Left lung (tissue), 10 donors: ENCODE results near the gene ZMYND15. TPM values are rescaled to one million over a fixed set of nuclear protein-coding genes. Genes with fewer than 3 reads are reported as not detected.

ENCODE experiments used
- ATAC-seq: fragments of 200-7000 bp; cut with Tn5 transposase; one replicate; pipeline ENCODE4 v1.9.1; 2020; ENCODE audit warnings: moderate library complexity
- DNase-seq, 4 donors: peaks; one replicate each; pipeline ENCODE4 v3.0.0-alpha.2; 2013 to 2020
- H3K27ac ChIP-seq, 2 donors: fragments of 200-600 bp; sonication (generic) in 1 of 2; one replicate each; pipeline versions ENCODE4 v1.5.0 to v1.8.0; 2020 to 2021
- H3K27me3 ChIP-seq, 2 donors: fragments of 200-600 bp; sonication (generic) in 1 of 2; one replicate each; pipeline versions ENCODE4 v1.5.0 to v1.8.0; 2020 to 2021
- H3K36me3 ChIP-seq, 2 donors: fragments of 200-600 bp; sonication (generic) in 1 of 2; one replicate each; pipeline versions ENCODE4 v1.5.0 to v1.8.0; 2020 to 2021
- H3K4me1 ChIP-seq, 2 donors: fragments of 200-600 bp; one replicate each; pipeline ENCODE4 v1.8.0; 2021
- H3K4me3 ChIP-seq, 2 donors: fragments of 200-600 bp; sonication (generic) in 1 of 2; one replicate each; pipeline versions ENCODE4 v1.5.0 to v1.8.0; 2020 to 2021; ENCODE audit warnings: mild to moderate bottlenecking in 1 of 2
- H3K9me3 ChIP-seq, 2 donors: fragments of 200-600 bp; sonication (generic) in 1 of 2; one replicate each; pipeline versions ENCODE4 v1.5.0 to v1.8.0; 2020 to 2021
- CTCF ChIP-seq, 2 donors: fragments of 200-600 bp; sonication (generic) in 1 of 2; IDR thresholded peaks; one replicate each; pipeline versions ENCODE4 v1.5.0 to v1.8.0; 2021; ENCODE audit warnings: antibody characterized with exemption in 2 of 2
- intact Hi-C, 2 donors: fragments of 100-400 bp; cut with DNase I; formaldehyde crosslinking; loops; one replicate each; pipeline versions ENCODE4 v1.11.2 to v1.14.2; 2022
- polyA plus RNA-seq, 6 donors: library from polyadenylated mRNA; unstranded; fragments of 120-200 nt; gene quantifications; one replicate each; pipeline ENCODE4 v1.2.1, GENCODE V29; 2013; ENCODE audit not compliant: insufficient read length in 6 of 6
- total RNA-seq, 2 donors: library from RNA; stranded (reverse); fragmentation: NEBNext Ultra II Directional; extraction: Animal tissue kit (Norgen Biotek cat#: 25700); gene quantifications; one replicate each; pipeline ENCODE4 v1.2.1, GENCODE V29; 2021
- donor health status: DM: no; HTN: yes; CAD: no.
- donor health status: DM: no; HTN: no; CAD: no.

The ZMYND15 gene
- total and polyA plus RNA-seq, 8 donors, result 0.34 to 5.2 (median 0.59) TPM

GRCh38 chr17:4706121-4706520 is 33.5 kb upstream of the ZMYND15 start:
- no peaks in the 10 kb centered on the region for H3K27me3 ChIP-seq
- intact Hi-C loops, result loop anchor here in 1 of 2 donors (10.0 kb wide), 1 partner anchor 189 kb away; the partner anchor contains the start of gene C17orf107
- no peak for DNase-seq

GRCh38 chr17:4708436-4708835 is 31.2 kb upstream of the ZMYND15 start:
- intact Hi-C loops, result loop anchor here in 1 of 2 donors (10.0 kb wide), 1 partner anchor 186 kb away; the partner anchor contains the start of gene C17orf107
- DNase-seq, result no peak
- Histone ChIP-seq H3K9me3 (no peaks in the 10 kb centered on the region), H3K27me3 (no peaks in the 10 kb centered on the region), H3K36me3 (peaks cover 0 to 9% of the 10 kb centered on the region in 2 donors), H3K4me3 (no peak overlapping the region), H3K27ac (no peak overlapping the region), H3K4me1 (peaks cover 17 to 45% of the 10 kb centered on the region in 2 donors)
- no peak for ATAC-seq
- TF ChIP-seq CTCF (IDR thresholded peaks at IDR 0.05), result no peak

More at GRCh38 chr17:4706121-4706520, 33.5 kb upstream of the ZMYND15 start:
- H3K36me3 ChIP-seq, result no peaks in the 10 kb centered on the region
- TF ChIP-seq CTCF (IDR thresholded peaks at IDR 0.05), result no peak
- no peak overlapping the region for H3K4me3 ChIP-seq
- H3K27ac ChIP-seq, result no peak overlapping the region
- no peak for ATAC-seq
- peaks cover 9 to 40% of the 10 kb centered on the region in 2 donors for H3K4me1 ChIP-seq
- H3K9me3 ChIP-seq, result no peaks in the 10 kb centered on the region

GRCh38 chr17:4709794-4710692 is 29.6 kb upstream of the ZMYND15 start, which contains the start of gene ARRB2:
ARRB2 (plus strand) TSS chr17:4710632; CDS start chr17:4710722, 90 bp downstream.
- Histone ChIP-seq H3K27ac (peak within 1 kb of the TSS; percentile 91 to 98), H3K36me3 (peaks cover 0 to 9% of the 10 kb centered on the region in 2 donors), H3K27me3 (no peaks in the 10 kb centered on the region), H3K4me3 (peak within 1 kb of the TSS; percentile 61 to 88), H3K4me1 (peaks cover 17 to 54% of the 10 kb centered on the region in 2 donors), H3K9me3 (no peaks in the 10 kb centered on the region)
- TF ChIP-seq CTCF (IDR thresholded peaks at IDR 0.05), result peak; percentile 44 to 66
- ATAC-seq (peak; percentile 90), DNase-seq (peak; percentile 99 to 100 (median 100))
- intact Hi-C loops, result loop anchor here in 1 of 2 donors (10.0 kb wide), 1 partner anchor 185 kb away; the partner anchor contains the start of gene C17orf107

GRCh38 chr17:4710693-4711634 is 28.7 kb upstream of the ZMYND15 start:
- TF ChIP-seq CTCF (IDR thresholded peaks at IDR 0.05), result no peak
- Histone ChIP-seq H3K36me3 (peaks cover 0 to 13% of the 10 kb centered on the region in 2 donors), H3K27me3 (no peaks in the 10 kb centered on the region), H3K27ac (peak overlapping the region; percentile 91 to 98), H3K4me3 (peak overlapping the region; percentile 61 to 88), H3K9me3 (no peaks in the 10 kb centered on the region), H3K4me1 (peaks cover 17 to 60% of the 10 kb centered on the region in 2 donors)
- peak; percentile 1 for ATAC-seq
- DNase-seq, result peak in 2 of 4 donors; percentile 50 to 86
- intact Hi-C loops, result no loop called here
